NCI-H69 (cell line): ENCODE measurements around the gene ANKLE2.
A peak's percentile ranks its signal among the peaks of the same experiment; 100 is the strongest.

Experiments used
- DNase-seq: peaks from one replicate; lab custom pipeline; 2025; lab: John Stamatoyannopoulos, UW

Gene ANKLE2

DNA sequence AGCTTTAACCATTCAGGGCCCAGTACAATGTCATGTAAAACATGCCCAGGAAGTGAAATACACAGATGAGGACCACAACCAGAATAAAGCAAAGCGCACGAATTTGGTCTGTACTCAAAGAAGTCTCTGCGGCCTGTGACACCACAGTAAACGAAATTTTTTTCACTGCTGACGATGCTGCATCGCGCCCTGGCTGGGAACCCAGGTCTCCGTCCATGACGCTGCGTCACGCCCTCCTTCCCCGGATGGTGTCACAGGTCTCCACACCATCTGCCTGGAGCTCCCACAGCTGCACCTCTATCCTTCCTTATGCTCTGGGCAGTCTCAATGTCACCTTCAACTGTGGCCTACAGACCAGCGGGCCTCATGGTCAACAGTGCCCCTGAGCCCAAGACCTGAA is 17.8 kb downstream of the ANKLE2 start:
- no peak for DNase-seq

DNA sequence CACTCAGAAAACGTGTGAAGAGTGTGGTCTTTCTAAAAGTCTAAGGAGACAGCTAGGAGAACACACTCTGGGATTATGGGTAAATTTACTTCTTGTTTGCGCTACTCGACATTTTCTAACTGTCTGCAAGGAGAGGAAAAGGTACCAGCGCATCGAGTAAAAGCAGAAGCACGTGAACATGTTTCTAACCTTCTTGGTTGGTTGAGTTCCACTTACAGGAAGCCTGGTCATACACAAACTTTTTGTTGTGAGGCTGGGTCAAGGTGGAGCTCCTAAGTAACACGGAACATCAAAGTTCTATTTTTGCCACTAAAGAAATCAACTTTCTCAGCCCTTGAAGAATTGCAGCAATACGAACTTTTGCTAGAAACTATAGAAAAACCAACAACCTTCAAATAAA is 20.0 kb downstream of the ANKLE2 start:
- no peak for DNase-seq

- DNase-seq, result no peak
These were observed 21.0 kb downstream of the ANKLE2 start for GRCh38 chr12:132740652-132741051.

GRCh38 chr12:132740313-132740646 is 21.4 kb downstream of the ANKLE2 start:
- no peak for DNase-seq

GRCh38 chr12:132739600-132740312 is 21.9 kb downstream of the ANKLE2 start:
- no peak for DNase-seq

DNA sequence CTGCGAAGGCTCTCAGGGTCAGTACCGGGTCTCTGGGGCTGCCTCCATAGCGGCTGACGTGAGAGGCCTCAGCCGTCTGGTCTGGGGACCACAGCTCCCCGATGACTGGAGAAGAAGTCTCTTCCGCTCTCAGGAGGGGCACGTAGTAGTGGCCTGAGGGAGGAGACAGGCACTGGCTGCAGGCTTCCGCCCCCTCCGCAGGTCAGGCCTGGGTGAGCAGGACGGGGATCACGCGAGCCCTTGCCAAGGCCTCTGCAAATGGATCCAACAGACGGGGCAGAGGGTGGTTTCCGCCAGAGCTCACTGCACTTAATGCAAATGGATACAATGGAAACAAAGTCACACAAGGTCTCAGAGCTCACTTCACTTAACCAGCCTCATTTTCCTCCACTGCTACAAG is 24.7 kb downstream of the ANKLE2 start:
- DNase-seq, result no peak

DNA sequence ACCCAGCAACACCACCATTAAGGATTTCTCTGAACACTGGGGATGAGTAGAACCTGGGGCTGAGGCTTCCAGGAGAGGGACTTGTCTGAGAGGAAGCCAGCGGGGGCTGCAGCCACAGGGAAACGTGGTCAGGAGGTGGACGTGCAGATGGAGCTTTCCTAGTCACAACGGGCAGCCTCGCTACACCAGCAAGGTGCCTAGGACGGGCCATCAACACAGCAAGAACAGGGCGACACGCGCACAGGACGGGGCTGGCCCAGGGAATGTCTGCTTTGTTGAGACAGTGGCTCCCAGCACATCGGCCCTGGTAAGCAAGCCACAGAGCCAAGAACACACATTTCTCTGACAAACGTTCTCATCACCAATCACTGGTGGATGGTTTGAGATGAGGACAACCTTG is 25.3 kb downstream of the ANKLE2 start:
- no peak for DNase-seq

DNA sequence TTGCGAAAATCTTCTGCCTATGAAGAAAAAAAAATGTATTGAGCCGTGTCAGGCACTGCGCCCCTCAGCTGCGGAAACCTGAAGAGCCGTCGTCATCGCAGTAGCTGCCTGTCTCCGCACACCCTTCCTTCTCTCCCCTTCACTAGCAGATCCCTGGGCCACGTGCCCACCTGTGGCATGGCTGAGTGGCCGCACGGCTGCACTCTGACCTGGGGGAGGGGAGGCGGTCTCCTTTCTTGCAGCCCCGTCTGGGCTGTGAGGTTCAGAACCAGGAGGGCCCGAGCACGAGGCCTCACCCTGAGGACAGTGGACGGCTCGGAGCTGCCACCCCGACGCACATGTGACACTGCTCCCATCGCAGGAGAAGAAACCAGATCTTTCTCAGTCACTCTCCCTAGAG is 26.1 kb downstream of the ANKLE2 start:
- DNase-seq, result no peak

DNA sequence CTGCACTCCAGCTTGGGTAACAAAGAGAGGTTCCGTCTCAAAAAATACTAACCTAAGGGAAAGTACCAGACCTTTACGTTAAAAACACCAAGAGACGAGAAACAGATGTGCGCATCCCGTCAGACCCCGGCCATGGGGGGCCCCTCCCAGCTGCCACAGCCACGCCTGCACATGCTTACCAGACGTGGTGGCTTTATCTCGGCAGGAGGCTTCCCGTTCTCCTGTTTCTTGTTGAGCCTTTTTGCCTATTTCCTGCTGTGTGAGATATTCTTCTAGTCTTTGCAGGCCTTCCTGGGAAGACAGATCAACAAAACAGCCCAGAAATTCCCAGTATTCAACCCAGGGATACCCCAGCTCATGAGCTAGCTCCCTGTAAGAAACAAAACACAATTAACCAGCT is 27.4 kb downstream of the ANKLE2 start:
- no peak for DNase-seq

DNA sequence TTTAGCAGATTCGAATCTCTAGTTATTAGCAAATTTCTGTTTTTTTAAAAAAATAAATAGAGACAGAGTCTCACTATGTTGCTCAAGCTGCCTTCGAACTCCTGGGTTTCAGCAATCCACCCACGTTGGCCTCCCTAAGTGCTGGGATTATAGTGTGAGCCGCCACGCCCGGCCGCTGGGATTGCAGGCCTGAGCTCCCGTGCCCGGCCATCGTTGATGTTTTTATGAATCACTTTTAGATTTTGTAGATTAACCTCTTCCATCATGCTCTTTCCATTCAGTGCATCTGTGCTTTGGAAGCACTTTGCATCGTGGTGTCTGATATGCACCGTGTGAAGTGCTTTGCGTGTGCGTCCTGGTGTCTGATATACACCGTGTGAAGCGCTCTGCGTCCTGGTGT is 30.1 kb downstream of the ANKLE2 start:
- DNase-seq, result no peak

DNA sequence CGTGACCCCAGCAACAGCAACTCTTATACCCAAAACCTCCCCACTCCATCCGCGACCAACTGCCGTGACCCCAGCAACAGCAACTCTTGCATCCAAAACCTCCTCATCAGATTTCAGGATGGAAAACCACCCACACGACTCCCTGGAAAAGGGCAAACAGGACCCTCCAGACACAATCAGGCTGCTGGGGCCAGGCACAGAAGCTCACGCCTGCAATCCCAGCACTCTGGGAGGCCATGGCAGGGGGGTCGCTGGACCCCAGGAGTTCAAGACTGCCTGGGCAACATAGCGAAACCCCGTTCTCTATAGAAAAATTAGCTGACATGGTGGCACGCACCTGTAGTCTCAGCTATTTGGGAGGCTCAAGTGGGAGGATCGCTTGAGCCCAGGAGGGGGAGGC is 31.3 kb downstream of the ANKLE2 start:
- no peak for DNase-seq

- DNase-seq, result peak; percentile 29
These were observed 31.9 kb downstream of the ANKLE2 start for GRCh38 chr12:132729541-132730320.

- no peak for DNase-seq
These were observed 33.1 kb downstream of the ANKLE2 start for GRCh38 chr12:132728502-132728901.

DNA sequence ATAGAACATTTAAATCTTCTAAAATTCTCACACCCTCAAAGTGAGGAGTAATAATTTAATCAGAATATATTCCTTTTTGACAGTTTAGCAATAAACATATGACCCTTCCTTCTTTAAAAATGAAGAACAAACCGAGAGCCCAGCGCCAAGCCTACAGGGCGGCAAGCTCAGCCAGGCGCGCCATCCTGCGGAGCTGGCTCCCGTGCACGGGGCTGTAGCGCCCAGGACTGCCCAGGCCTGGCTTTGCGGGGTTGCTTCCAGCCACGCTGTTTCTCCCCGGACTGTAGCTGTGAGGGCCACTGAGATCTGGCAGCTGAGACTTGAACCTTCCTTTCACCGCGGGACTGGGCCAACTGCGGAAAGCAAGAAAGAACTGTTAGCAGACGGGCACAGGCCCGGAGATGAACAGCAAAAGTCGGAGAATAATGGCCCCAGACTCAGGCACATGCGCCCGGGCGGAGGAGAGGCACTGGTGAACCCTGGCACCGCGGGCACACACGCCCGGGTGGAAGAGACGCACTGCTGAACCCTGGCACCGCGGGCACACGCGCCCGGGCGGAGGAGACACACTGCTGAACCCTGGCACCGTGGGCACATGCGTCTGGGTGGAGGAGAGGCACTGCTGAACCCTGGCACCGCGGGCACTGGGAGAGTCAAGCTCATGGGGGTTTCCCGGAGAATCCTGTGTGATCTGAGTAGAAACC is 34.4 kb downstream of the ANKLE2 start:
- DNase-seq, result no peak

- no peak for DNase-seq
These were observed 35.2 kb downstream of the ANKLE2 start for GRCh38 chr12:132726386-132726785.

GRCh38 chr12:132724506-132725241 is 37.0 kb downstream of the ANKLE2 start:
- no peak for DNase-seq

GRCh38 chr12:132723764-132724140 is 37.9 kb downstream of the ANKLE2 start:
- no peak for DNase-seq

GRCh38 chr12:132723015-132723763 is 38.4 kb downstream of the ANKLE2 start:
- no peak for DNase-seq

DNA sequence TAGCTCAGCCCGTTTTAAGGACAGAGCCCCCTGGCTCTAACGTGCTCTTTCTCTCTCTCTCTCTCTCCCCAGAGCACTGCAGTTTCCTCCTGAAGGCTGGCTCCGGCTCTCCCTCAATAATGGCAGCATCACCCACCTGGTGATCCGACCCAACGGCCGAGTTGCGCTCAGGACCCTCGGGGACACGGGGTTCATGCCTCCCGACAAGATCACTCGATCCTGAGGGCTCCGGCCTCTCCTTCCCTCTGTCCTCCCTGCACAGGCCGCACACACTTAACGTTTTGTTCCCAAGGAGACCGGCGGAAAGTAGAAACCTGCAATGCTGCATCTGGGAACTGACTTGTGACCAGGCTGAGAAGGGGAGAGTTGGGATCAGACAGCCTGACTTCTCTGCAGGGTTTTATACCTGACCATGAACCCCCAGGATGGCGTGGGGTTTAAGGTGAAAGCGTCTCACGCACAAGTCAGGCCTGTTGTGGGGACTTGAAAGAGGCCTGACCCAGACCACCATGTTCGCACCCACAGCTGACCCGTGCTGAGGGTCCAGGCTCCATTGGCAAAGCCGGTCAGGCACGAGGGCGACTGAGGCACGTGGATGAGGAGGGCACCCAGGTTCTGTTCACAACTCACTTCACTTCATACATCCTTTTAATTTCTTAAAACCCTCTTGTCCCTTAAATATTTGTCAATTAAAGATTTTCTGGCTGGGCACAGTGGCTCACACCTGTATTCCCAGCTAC is 40.9 kb downstream of the ANKLE2 start:
- DNase-seq, result no peak

DNA sequence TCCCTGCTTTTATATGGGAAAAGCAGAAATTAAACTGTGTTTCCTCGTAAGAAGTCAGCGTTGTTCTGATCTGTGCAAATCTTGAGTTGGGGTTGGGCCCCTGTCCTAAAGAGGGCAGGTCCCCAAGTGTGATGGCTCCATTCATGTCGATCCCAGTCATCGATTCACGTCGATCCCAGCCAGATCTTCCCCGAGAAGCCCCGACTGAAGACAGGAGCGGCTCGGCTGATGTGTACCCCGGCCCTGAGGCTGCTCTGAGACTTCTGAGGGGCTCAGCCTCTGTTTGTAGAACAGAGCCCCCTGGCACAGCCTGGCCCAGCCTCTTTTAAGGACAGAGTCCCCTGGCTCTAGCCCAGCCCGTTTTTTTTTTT is 41.7 kb downstream of the ANKLE2 start:
- no peak for DNase-seq
